GM12878 (cell line): ENCODE data around the gene CASTOR1. TPM values are rescaled to one million over a fixed set of nuclear protein-coding genes. Genes with fewer than 3 reads are reported as not detected.

Source experiments
- BCL11A ChIP-seq: IDR thresholded peaks from 2 replicates; pipeline ENCODE4 v1.6.1; 2011; ENCODE audit warnings: low read depth, low read length
- BHLHE40 ChIP-seq, 2 experiments: fragments of 450-650 bp in 1 of 2; IDR thresholded peaks; 2 replicates each; pipeline ENCODE4 v1.6.1; 2011 to 2017; ENCODE audit warnings: low read depth in 2 of 2, borderline replicate concordance in 1 of 2, improper control_type of control experiment in 1 of 2, low read length in 1 of 2, mild to moderate bottlenecking in 1 of 2
- CBX5 ChIP-seq: sonication (generic); IDR thresholded peaks from 2 replicates; pipeline ENCODE4 v1.6.1; 2016; ENCODE audit warnings: low read depth, moderate library complexity, mild to moderate bottlenecking, inconsistent platforms
- E4F1 ChIP-seq: fragments of 450-650 bp; IDR thresholded peaks from 2 replicates; pipeline ENCODE4 v1.6.1; 2018; ENCODE audit warnings: borderline replicate concordance, mild to moderate bottlenecking; ENCODE audit not compliant: partially characterized antibody
- MTA2 ChIP-seq: fragments of 450-650 bp; IDR thresholded peaks from 2 replicates; pipeline ENCODE4 v1.6.1; 2016; ENCODE audit warnings: low read depth, mild to moderate bottlenecking, moderate library complexity
- NFYA ChIP-seq: IDR thresholded peaks from 2 replicates; pipeline ENCODE4 v1.6.1; 2011; ENCODE audit warnings: low read depth, mild to moderate bottlenecking, low read length, improper control_type of control experiment, borderline replicate concordance
- NR2F1 ChIP-seq: fragments of 450-650 bp; conservative IDR thresholded peaks from 2 replicates; pipeline ENCODE4 v1.6.1; 2017; ENCODE audit warnings: mild to moderate bottlenecking
- PAX5 ChIP-seq: IDR thresholded peaks from 2 replicates; pipeline ENCODE4 v1.6.1; 2011; ENCODE audit warnings: low read depth, low read length, borderline replicate concordance
- POLR2A ChIP-seq: IDR thresholded peaks from 2 replicates; pipeline ENCODE4 v1.6.1; 2011; ENCODE audit warnings: low read depth, mild to moderate bottlenecking, low read length
- RB1 ChIP-seq: fragments of 450-650 bp; formaldehyde crosslinking; IDR thresholded peaks from 2 replicates; pipeline ENCODE4 v1.6.1; 2017; ENCODE audit warnings: mild to moderate bottlenecking, borderline replicate concordance
- SIN3A ChIP-seq: IDR thresholded peaks from 2 replicates; pipeline ENCODE4 v1.6.1; 2012; ENCODE audit warnings: low read depth, low read length, improper control_type of control experiment
- SMAD1 ChIP-seq: fragments of 450-650 bp; IDR thresholded peaks from 2 replicates; pipeline ENCODE4 v1.6.1; 2018; ENCODE audit warnings: mild to moderate bottlenecking, low read depth; ENCODE audit not compliant: partially characterized antibody
- SMARCA5 ChIP-seq: fragments of 450-650 bp; IDR thresholded peaks from 2 replicates; pipeline ENCODE4 v1.6.1; 2017; ENCODE audit warnings: mild to moderate bottlenecking
- polyA plus RNA-seq, 11 experiments: library from polyadenylated mRNA; depleted of rRNA in 4 of 11; unstranded in 6 of 11; stranded (reverse) in 5 of 11; fragments of >200 nt; fragmentation: Nextera tagmentation in 4 of 11; fragmentation: Illumina TruSeq in 1 of 11; extraction: Ambion mirVana in 4 of 11; extraction: Trizol in 1 of 11; gene quantifications; 1 replicate in 1 of 11; 2 replicates in 10 of 11; pipeline versions ENCODE4 v1.2.1 to v1.2.3, GENCODE V29; 2011 to 2016; ENCODE audit warnings: inconsistent platforms in 2 of 11, missing spikeins in 2 of 11, low read depth in 1 of 11
- total RNA-seq, 4 experiments: library from RNA; depleted of rRNA in 3 of 4; stranded (reverse); fragments of >200 nt in 3 of 4; fragmentation: Illumina TruSeq in 1 of 4; extraction: Trizol in 1 of 4; gene quantifications; 2 replicates each; pipeline versions ENCODE4 v1.2.1 to v1.2.3, GENCODE V29; 2013 to 2021
- TF ChIP-seq, protein P1 (sequence below): IDR thresholded peaks from 2 replicates; pipeline ENCODE4 v1.6.1; 2012; ENCODE audit warnings: improper control_type of control experiment, low read depth, low read length; ENCODE audit not compliant: insufficient replicate concordance
- TF ChIP-seq, protein P2 (sequence below): fragments of 150-350 bp; IDR thresholded peaks from 2 replicates; pipeline ENCODE4 v1.6.1; 2014; ENCODE audit warnings: mild to moderate bottlenecking, low read depth, low read length
- TF ChIP-seq, protein P3 (sequence below): fragments of 450-650 bp; IDR thresholded peaks from 2 replicates; pipeline ENCODE4 v1.6.1; 2017; ENCODE audit warnings: mild to moderate bottlenecking, moderate library complexity

The CASTOR1 gene
- total and polyA plus RNA-seq, 10 of the 15 experiments (the other 5 are each of a cell fraction or from before 2014, with no cell fraction given): 0.31 to 9.1 (median 3.3) TPM

DNA sequence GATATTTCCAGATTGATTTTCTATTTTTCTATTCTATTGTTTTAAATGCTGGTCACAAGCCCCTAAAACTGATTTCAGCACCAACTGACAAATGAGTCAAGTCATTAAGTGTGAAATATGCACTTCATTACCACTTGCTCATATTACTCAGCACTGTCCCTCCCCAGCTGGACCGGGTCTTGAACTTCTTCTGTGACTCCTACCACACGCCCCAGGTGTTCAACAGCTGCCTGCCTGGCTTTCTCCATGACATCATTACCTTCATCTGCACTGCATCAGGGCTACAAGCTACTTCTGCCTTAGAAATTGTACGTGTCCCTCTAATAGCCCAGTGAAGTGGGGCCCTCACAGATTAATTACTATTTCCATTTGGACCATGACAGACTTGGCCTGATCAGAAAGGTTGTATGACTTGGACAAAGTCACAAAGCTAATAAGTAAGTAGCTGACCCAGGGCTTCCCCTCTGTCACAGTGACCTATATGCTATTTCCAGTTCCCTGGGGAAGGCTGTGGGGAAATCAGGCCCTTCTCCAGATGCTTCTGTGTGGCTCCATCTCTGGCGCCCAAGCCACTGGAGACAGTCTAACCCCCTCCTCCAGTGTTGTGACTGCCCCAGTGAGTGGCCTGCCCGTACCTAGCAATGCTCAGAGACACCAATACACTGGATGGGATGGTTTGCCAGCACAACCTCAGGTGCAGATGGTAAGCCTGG is 19.4 kb upstream of the CASTOR1 start (continued):
- no peak for TF ChIP-seq RB1
- TF ChIP-seq, protein P1, sequence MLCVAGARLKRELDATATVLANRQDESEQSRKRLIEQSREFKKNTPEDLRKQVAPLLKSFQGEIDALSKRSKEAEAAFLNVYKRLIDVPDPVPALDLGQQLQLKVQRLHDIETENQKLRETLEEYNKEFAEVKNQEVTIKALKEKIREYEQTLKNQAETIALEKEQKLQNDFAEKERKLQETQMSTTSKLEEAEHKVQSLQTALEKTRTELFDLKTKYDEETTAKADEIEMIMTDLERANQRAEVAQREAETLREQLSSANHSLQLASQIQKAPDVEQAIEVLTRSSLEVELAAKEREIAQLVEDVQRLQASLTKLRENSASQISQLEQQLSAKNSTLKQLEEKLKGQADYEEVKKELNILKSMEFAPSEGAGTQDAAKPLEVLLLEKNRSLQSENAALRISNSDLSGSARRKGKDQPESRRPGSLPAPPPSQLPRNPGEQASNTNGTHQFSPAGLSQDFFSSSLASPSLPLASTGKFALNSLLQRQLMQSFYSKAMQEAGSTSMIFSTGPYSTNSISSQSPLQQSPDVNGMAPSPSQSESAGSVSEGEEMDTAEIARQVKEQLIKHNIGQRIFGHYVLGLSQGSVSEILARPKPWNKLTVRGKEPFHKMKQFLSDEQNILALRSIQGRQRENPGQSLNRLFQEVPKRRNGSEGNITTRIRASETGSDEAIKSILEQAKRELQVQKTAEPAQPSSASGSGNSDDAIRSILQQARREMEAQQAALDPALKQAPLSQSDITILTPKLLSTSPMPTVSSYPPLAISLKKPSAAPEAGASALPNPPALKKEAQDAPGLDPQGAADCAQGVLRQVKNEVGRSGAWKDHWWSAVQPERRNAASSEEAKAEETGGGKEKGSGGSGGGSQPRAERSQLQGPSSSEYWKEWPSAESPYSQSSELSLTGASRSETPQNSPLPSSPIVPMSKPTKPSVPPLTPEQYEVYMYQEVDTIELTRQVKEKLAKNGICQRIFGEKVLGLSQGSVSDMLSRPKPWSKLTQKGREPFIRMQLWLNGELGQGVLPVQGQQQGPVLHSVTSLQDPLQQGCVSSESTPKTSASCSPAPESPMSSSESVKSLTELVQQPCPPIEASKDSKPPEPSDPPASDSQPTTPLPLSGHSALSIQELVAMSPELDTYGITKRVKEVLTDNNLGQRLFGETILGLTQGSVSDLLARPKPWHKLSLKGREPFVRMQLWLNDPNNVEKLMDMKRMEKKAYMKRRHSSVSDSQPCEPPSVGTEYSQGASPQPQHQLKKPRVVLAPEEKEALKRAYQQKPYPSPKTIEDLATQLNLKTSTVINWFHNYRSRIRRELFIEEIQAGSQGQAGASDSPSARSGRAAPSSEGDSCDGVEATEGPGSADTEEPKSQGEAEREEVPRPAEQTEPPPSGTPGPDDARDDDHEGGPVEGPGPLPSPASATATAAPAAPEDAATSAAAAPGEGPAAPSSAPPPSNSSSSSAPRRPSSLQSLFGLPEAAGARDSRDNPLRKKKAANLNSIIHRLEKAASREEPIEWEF: no peak
- TF ChIP-seq SMARCA5: no peak
- TF ChIP-seq SIN3A: no peak
- TF ChIP-seq, protein P2, sequence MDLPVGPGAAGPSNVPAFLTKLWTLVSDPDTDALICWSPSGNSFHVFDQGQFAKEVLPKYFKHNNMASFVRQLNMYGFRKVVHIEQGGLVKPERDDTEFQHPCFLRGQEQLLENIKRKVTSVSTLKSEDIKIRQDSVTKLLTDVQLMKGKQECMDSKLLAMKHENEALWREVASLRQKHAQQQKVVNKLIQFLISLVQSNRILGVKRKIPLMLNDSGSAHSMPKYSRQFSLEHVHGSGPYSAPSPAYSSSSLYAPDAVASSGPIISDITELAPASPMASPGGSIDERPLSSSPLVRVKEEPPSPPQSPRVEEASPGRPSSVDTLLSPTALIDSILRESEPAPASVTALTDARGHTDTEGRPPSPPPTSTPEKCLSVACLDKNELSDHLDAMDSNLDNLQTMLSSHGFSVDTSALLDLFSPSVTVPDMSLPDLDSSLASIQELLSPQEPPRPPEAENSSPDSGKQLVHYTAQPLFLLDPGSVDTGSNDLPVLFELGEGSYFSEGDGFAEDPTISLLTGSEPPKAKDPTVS: no peak
- peak; percentile 87 for TF ChIP-seq MTA2
- no peak for TF ChIP-seq SMAD1
- no peak for TF ChIP-seq E4F1
- TF ChIP-seq, protein P3, sequence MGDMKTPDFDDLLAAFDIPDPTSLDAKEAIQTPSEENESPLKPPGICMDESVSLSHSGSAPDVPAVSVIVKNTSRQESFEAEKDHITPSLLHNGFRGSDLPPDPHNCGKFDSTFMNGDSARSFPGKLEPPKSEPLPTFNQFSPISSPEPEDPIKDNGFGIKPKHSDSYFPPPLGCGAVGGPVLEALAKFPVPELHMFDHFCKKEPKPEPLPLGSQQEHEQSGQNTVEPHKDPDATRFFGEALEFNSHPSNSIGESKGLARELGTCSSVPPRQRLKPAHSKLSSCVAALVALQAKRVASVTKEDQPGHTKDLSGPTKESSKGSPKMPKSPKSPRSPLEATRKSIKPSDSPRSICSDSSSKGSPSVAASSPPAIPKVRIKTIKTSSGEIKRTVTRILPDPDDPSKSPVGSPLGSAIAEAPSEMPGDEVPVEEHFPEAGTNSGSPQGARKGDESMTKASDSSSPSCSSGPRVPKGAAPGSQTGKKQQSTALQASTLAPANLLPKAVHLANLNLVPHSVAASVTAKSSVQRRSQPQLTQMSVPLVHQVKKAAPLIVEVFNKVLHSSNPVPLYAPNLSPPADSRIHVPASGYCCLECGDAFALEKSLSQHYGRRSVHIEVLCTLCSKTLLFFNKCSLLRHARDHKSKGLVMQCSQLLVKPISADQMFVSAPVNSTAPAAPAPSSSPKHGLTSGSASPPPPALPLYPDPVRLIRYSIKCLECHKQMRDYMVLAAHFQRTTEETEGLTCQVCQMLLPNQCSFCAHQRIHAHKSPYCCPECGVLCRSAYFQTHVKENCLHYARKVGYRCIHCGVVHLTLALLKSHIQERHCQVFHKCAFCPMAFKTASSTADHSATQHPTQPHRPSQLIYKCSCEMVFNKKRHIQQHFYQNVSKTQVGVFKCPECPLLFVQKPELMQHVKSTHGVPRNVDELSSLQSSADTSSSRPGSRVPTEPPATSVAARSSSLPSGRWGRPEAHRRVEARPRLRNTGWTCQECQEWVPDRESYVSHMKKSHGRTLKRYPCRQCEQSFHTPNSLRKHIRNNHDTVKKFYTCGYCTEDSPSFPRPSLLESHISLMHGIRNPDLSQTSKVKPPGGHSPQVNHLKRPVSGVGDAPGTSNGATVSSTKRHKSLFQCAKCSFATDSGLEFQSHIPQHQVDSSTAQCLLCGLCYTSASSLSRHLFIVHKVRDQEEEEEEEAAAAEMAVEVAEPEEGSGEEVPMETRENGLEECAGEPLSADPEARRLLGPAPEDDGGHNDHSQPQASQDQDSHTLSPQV: no peak
- TF ChIP-seq POLR2A: no peak
- TF ChIP-seq CBX5: no peak
- TF ChIP-seq BHLHE40 (IDR thresholded peaks at IDR 0.05; ENCODE audit: borderline replicate concordance in 1 of 2, low read depth in 2 of 2, low read length in 1 of 2): 0 out of 4 replicates have a peak, but pooled peaks of 1 of the 2 experiments have one; percentile 24
- peak; percentile 72; the same call in 1 of the 2 replicates for TF ChIP-seq PAX5
- TF ChIP-seq NR2F1: peak; percentile 92
- no peak for TF ChIP-seq NFYA
- peak; percentile 84 for TF ChIP-seq BCL11A
